HEK293 (cell line): Measurements from ENCODE around the gene YIPF5.

Source experiments
- ATF2 ChIP-seq: fragments of 450-650 bp; formaldehyde crosslinking; IDR thresholded peaks from 2 replicates; pipeline ENCODE4 v1.5.1; 2016; ENCODE audit warnings: missing biosample characterization, missing genetic modification characterization, low read depth
- EGR2 ChIP-seq: fragments of 450-650 bp; formaldehyde crosslinking; IDR thresholded peaks from 2 replicates; pipeline ENCODE4 v1.5.1; 2016; ENCODE audit warnings: low read depth, missing biosample characterization, missing genetic modification characterization
- KLF8 ChIP-seq: fragments of 450-650 bp; formaldehyde crosslinking; IDR thresholded peaks from 2 replicates; pipeline ENCODE4 v1.5.1; 2016; ENCODE audit warnings: missing biosample characterization, missing genetic modification characterization
- PBX3 ChIP-seq: sonication (generic); formaldehyde crosslinking; IDR thresholded peaks from 2 replicates; pipeline ENCODE4 v1.8.1; 2022; ENCODE audit warnings: mild to moderate bottlenecking, moderate library complexity, missing genetic modification reagents
- SP7 ChIP-seq: fragments of 450-650 bp; formaldehyde crosslinking; IDR thresholded peaks from 2 replicates; pipeline ENCODE4 v1.5.1; 2016; ENCODE audit warnings: missing biosample characterization, missing genetic modification characterization
- ZBTB17 ChIP-seq: fragments of 450-650 bp; formaldehyde crosslinking; IDR thresholded peaks from 2 replicates; pipeline ENCODE4 v1.5.1; 2016; ENCODE audit warnings: missing biosample characterization, missing genetic modification characterization
- ZBTB6 ChIP-seq: fragments of 450-650 bp; formaldehyde crosslinking; IDR thresholded peaks from 2 replicates; pipeline ENCODE4 v1.5.1; 2017; ENCODE audit warnings: missing biosample characterization, missing genetic modification characterization
- ZFP69B ChIP-seq: fragments of 450-650 bp; formaldehyde crosslinking; IDR thresholded peaks from 2 replicates; pipeline ENCODE4 v1.5.1; 2016; ENCODE audit warnings: missing biosample characterization, missing genetic modification characterization
- ZNF112 ChIP-seq: fragments of 450-650 bp; formaldehyde crosslinking; IDR thresholded peaks from 2 replicates; pipeline ENCODE4 v1.5.0; 2017; ENCODE audit warnings: missing biosample characterization, missing genetic modification characterization
- ZNF133 ChIP-seq: fragments of 450-650 bp; formaldehyde crosslinking; IDR thresholded peaks from 2 replicates; pipeline ENCODE4 v1.5.1; 2016; ENCODE audit warnings: missing biosample characterization, missing genetic modification characterization
- ZNF138 ChIP-seq: fragments of 450-650 bp; formaldehyde crosslinking; IDR thresholded peaks from 2 replicates; pipeline ENCODE4 v1.5.1; 2016; ENCODE audit warnings: missing biosample characterization, missing genetic modification characterization, borderline replicate concordance
- ZNF157 ChIP-seq: fragments of 450-650 bp; formaldehyde crosslinking; IDR thresholded peaks from 2 replicates; pipeline ENCODE4 v1.5.1; 2016; ENCODE audit warnings: missing biosample characterization, missing genetic modification characterization
- ZNF202 ChIP-seq: fragments of 450-650 bp; formaldehyde crosslinking; IDR thresholded peaks from 2 replicates; pipeline ENCODE4 v1.5.1; 2016; ENCODE audit warnings: missing biosample characterization, missing genetic modification characterization, borderline replicate concordance
- ZNF223 ChIP-seq: fragments of 450-650 bp; formaldehyde crosslinking; IDR thresholded peaks from 2 replicates; pipeline ENCODE4 v1.5.1; 2016; ENCODE audit warnings: missing biosample characterization, missing genetic modification characterization
- ZNF248 ChIP-seq: fragments of 450-650 bp; formaldehyde crosslinking; IDR thresholded peaks from 2 replicates; pipeline ENCODE4 v1.5.1; 2017; ENCODE audit warnings: missing biosample characterization, missing genetic modification characterization
- ZNF274 ChIP-seq, 2 experiments: fragments of 200-500 bp in 1 of 2; fragments of 450-650 bp in 1 of 2; sonication (Bioruptor generic) in 1 of 2; formaldehyde crosslinking in 1 of 2; IDR thresholded peaks; 2 replicates each; pipeline versions ENCODE4 v1.5.1 to v1.6.1; 2014 to 2016; ENCODE audit warnings: borderline replicate concordance in 1 of 2, inconsistent platforms in 1 of 2, low read length in 1 of 2, missing biosample characterization in 1 of 2, missing genetic modification characterization in 1 of 2
- ZNF280C ChIP-seq: fragments of 450-650 bp; formaldehyde crosslinking; IDR thresholded peaks from 2 replicates; pipeline ENCODE4 v1.5.1; 2016; ENCODE audit warnings: missing biosample characterization, missing genetic modification characterization
- ZNF335 ChIP-seq: fragments of 450-650 bp; formaldehyde crosslinking; conservative IDR thresholded peaks from 2 replicates; pipeline ENCODE4 v1.5.1; 2016; ENCODE audit warnings: missing biosample characterization, missing genetic modification characterization
- ZNF341 ChIP-seq: fragments of 450-650 bp; formaldehyde crosslinking; IDR thresholded peaks from 2 replicates; pipeline ENCODE4; 2016; ENCODE audit warnings: low read depth, missing biosample characterization, missing genetic modification characterization
- ZNF423 ChIP-seq: fragments of 450-650 bp; formaldehyde crosslinking; IDR thresholded peaks from 2 replicates; pipeline ENCODE4 v1.5.1; 2016; ENCODE audit warnings: missing biosample characterization, missing genetic modification characterization
- ZNF426 ChIP-seq: fragments of 450-650 bp; formaldehyde crosslinking; IDR thresholded peaks from 2 replicates; pipeline ENCODE4 v1.5.1; 2017; ENCODE audit warnings: missing biosample characterization, missing genetic modification characterization, mild to moderate bottlenecking, inconsistent platforms, moderate library complexity
- ZNF449 ChIP-seq: fragments of 450-650 bp; formaldehyde crosslinking; IDR thresholded peaks from 2 replicates; pipeline ENCODE4 v1.5.1; 2017; ENCODE audit warnings: missing biosample characterization, mild to moderate bottlenecking, missing genetic modification characterization, moderate library complexity
- ZNF48 ChIP-seq: fragments of 450-650 bp; formaldehyde crosslinking; IDR thresholded peaks from 2 replicates; pipeline ENCODE4 v1.5.1; 2016; ENCODE audit warnings: missing biosample characterization, missing genetic modification characterization
- ZNF596 ChIP-seq: fragments of 450-650 bp; IDR thresholded peaks from 2 replicates; pipeline ENCODE4 v1.5.0; 2018; ENCODE audit warnings: missing biosample characterization, mild to moderate bottlenecking, missing genetic modification characterization, moderate library complexity
- ZNF623 ChIP-seq: fragments of 450-650 bp; formaldehyde crosslinking; IDR thresholded peaks from 2 replicates; pipeline ENCODE4 v1.5.1; 2016; ENCODE audit warnings: missing biosample characterization, missing genetic modification characterization
- ZNF624 ChIP-seq: fragments of 450-650 bp; formaldehyde crosslinking; IDR thresholded peaks from 2 replicates; pipeline ENCODE4 v1.5.1; 2017; ENCODE audit warnings: missing biosample characterization, missing genetic modification characterization
- ZNF626 ChIP-seq: fragments of 450-650 bp; sonication (Bioruptor Pico); formaldehyde crosslinking; IDR thresholded peaks from 2 replicates; pipeline ENCODE4 v1.5.1; 2018; ENCODE audit warnings: missing biosample characterization, missing genetic modification characterization, inconsistent platforms
- ZNF645 ChIP-seq: fragments of 450-650 bp; formaldehyde crosslinking; IDR thresholded peaks from 2 replicates; pipeline ENCODE4; 2016; ENCODE audit warnings: missing biosample characterization, missing genetic modification characterization
- ZNF660 ChIP-seq: fragments of 450-650 bp; IDR thresholded peaks from 2 replicates; pipeline ENCODE4 v1.5.1; 2018; ENCODE audit warnings: missing biosample characterization, mild to moderate bottlenecking, missing genetic modification characterization
- ZNF792 ChIP-seq: fragments of 450-650 bp; formaldehyde crosslinking; IDR thresholded peaks from 2 replicates; pipeline ENCODE4 v1.5.1; 2016; ENCODE audit warnings: missing biosample characterization, missing genetic modification characterization
- ZNF830 ChIP-seq: fragments of 450-650 bp; IDR thresholded peaks from 2 replicates; pipeline ENCODE4 v1.5.0; 2018; ENCODE audit warnings: missing biosample characterization, missing genetic modification characterization, low read depth, mild to moderate bottlenecking, moderate library complexity

Gene YIPF5

GRCh38 chr5:144144956-144145751 is 25.3 kb downstream of the YIPF5 start (continued):
- no peak for TF ChIP-seq ZNF133 (tag by site-specific recombination)
- peak; percentile 77 for TF ChIP-seq ZNF660 (tag by site-specific recombination)
- TF ChIP-seq PBX3 (CRISPR knock-in tag) = no peak
- no peak for TF ChIP-seq ZNF112 (tag by site-specific recombination)
- no peak for TF ChIP-seq ZNF423 (tag by site-specific recombination)
- peak; percentile 90 for TF ChIP-seq SP7 (tag by site-specific recombination)
- TF ChIP-seq ZNF335 (tag by site-specific recombination) = no peak
- TF ChIP-seq ZNF280C (tag by site-specific recombination) = no peak
- TF ChIP-seq ZNF274 (IDR thresholded peaks at IDR 0.05; ENCODE audit: low read length) = no peak
- no peak for TF ChIP-seq ZNF274 (tag by site-specific recombination; IDR thresholded peaks at IDR 0.05; ENCODE audit: borderline replicate concordance)
- TF ChIP-seq ZNF449 (tag by site-specific recombination) = no peak; the same call in 1 of the 2 replicates
- no peak for TF ChIP-seq ZNF48 (tag by site-specific recombination)
- no peak for TF ChIP-seq ZFP69B (tag by site-specific recombination)
- TF ChIP-seq ZBTB6 (tag by site-specific recombination) = no peak
- TF ChIP-seq ZNF341 = no peak
- TF ChIP-seq ZNF138 (tag by site-specific recombination) = no peak
- no peak for TF ChIP-seq ZNF792 (tag by site-specific recombination)
- no peak for TF ChIP-seq ZNF248 (tag by site-specific recombination)
- TF ChIP-seq ZNF596 = no peak
- no peak for TF ChIP-seq ZNF830 (tag by site-specific recombination)
- no peak for TF ChIP-seq ZNF157
- no peak for TF ChIP-seq KLF8 (tag by site-specific recombination)
- no peak for TF ChIP-seq EGR2
- no peak for TF ChIP-seq ZNF202 (tag by site-specific recombination)
- peak; percentile 55 for TF ChIP-seq ATF2 (tag by site-specific recombination)
- TF ChIP-seq ZNF645 (tag by site-specific recombination) = no peak
- TF ChIP-seq ZNF626 (tag by site-specific recombination) = no peak
- no peak for TF ChIP-seq ZNF426 (tag by site-specific recombination)
- no peak for TF ChIP-seq ZNF223 (tag by site-specific recombination)
- TF ChIP-seq ZBTB17 (tag by site-specific recombination) = peak; percentile 23; the same call in 1 of the 2 replicates
- TF ChIP-seq ZNF624 = no peak
- no peak for TF ChIP-seq ZNF623
